GM12878 (cell line): ENCODE data around the gene WSCD1.

Experiments
- CTCF ChIP-seq, 3 experiments: IDR thresholded peaks in 2 of 3; conservative IDR thresholded peaks in 1 of 3; 2 replicates each; pipeline ENCODE4 v1.5.1; 2011; ENCODE audit warnings: low read depth in 3 of 3, low read length in 3 of 3, mild to moderate bottlenecking in 3 of 3, control low read depth in 2 of 3, moderate library complexity in 2 of 3, inconsistent platforms in 1 of 3, mixed read lengths in 1 of 3; ENCODE audit not compliant: control insufficient read depth in 2 of 3, insufficient read depth in 1 of 3; ENCODE audit errors: extremely low read depth in 1 of 3
- ETV6 ChIP-seq, 2 experiments: fragments of 450-650 bp in 1 of 2; IDR thresholded peaks in 1 of 2; conservative IDR thresholded peaks in 1 of 2; 2 replicates each; pipeline ENCODE4 v1.6.1; 2014; ENCODE audit warnings: antibody characterized with exemption in 1 of 2, borderline replicate concordance in 1 of 2, low read depth in 1 of 2, mild to moderate bottlenecking in 1 of 2, moderate library complexity in 1 of 2
- HDGF ChIP-seq: fragments of 450-650 bp; IDR thresholded peaks from 2 replicates; pipeline ENCODE4 v1.6.1; 2016; ENCODE audit warnings: antibody characterized with exemption
- IKZF2 ChIP-seq, 2 experiments: fragments of 450-650 bp; IDR thresholded peaks; 2 replicates each; pipeline ENCODE4 v1.6.1; 2017; ENCODE audit warnings: mild to moderate bottlenecking in 2 of 2, moderate library complexity in 2 of 2
- JUND ChIP-seq: IDR thresholded peaks from 2 replicates; pipeline ENCODE4 v1.6.1; 2012; ENCODE audit warnings: low read depth, mild to moderate bottlenecking, low read length, improper control_type of control experiment, moderate library complexity
- MXI1 ChIP-seq: fragments of 150-350 bp; IDR thresholded peaks from 2 replicates; pipeline ENCODE4 v1.6.1; 2011; ENCODE audit warnings: low read depth, mild to moderate bottlenecking, inconsistent platforms, low read length, improper control_type of control experiment
- NBN ChIP-seq: fragments of 450-650 bp; IDR thresholded peaks from 2 replicates; pipeline ENCODE4 v1.6.1; 2016
- POLR2AphosphoS2 ChIP-seq: IDR thresholded peaks from 2 replicates; pipeline ENCODE4 v1.6.1; 2011; ENCODE audit warnings: low read depth, mild to moderate bottlenecking, low read length, improper control_type of control experiment, moderate library complexity
- POLR2AphosphoS5 ChIP-seq: IDR thresholded peaks from 2 replicates; pipeline ENCODE4 v1.6.1; 2011; ENCODE audit warnings: mild to moderate bottlenecking, low read length, inconsistent platforms
- RELB ChIP-seq: fragments of 450-650 bp; IDR thresholded peaks from 2 replicates; pipeline ENCODE4 v1.6.1; 2017; ENCODE audit warnings: low read depth, mild to moderate bottlenecking, moderate library complexity
- ZBTB40 ChIP-seq: fragments of 450-650 bp; IDR thresholded peaks from 2 replicates; pipeline ENCODE4 v1.6.1; 2016; ENCODE audit warnings: mild to moderate bottlenecking, moderate library complexity, borderline replicate concordance
- ZNF24 ChIP-seq: fragments of 450-650 bp; IDR thresholded peaks from 2 replicates; pipeline ENCODE4 v1.6.1; 2017; ENCODE audit warnings: antibody characterized with exemption, mild to moderate bottlenecking
- ZNF384 ChIP-seq: IDR thresholded peaks from 2 replicates; pipeline ENCODE4 v1.6.1; 2012; ENCODE audit warnings: low read depth, mild to moderate bottlenecking, low read length, improper control_type of control experiment, borderline replicate concordance

GRCh38 chr17:6159541-6160231 is 89.5 kb downstream of the WSCD1 start:
- TF ChIP-seq HDGF (no peak), CTCF (IDR thresholded peaks at IDR 0.05 in 2 of 3, conservative IDR thresholded peaks at IDR 0.05 in 1 of 3; ENCODE audit: control insufficient read depth in 2 of 3, extremely low read depth in 1 of 3, insufficient read depth in 1 of 3, low read depth in 3 of 3, low read length in 3 of 3) (no peak), IKZF2 (IDR thresholded peaks at IDR 0.05) (no peak), ZNF384 (no peak), JUND (no peak), POLR2AphosphoS5 (no peak), RELB (no peak), NBN (no peak), MXI1 (no peak), ETV6 (conservative IDR thresholded peaks at IDR 0.05 in 1 of 2, IDR thresholded peaks at IDR 0.05 in 1 of 2; ENCODE audit: borderline replicate concordance in 1 of 2, low read depth in 1 of 2) (no peak), POLR2AphosphoS2 (no peak), ZNF24 (no peak), ZBTB40 (no peak)
